HCT116 (cell line): Measurements from ENCODE around the gene SUN3. TPM values are rescaled to one million over a fixed set of nuclear protein-coding genes. Genes with fewer than 3 reads are reported as not detected.

ENCODE experiments used
- ATAC-seq: fragments of 200-7000 bp; cut with Tn5 transposase; 2 replicates; pipeline ENCODE4 v1.9.1; 2020; ENCODE audit warnings: mild to moderate bottlenecking, moderate library complexity
- BruUV-seq: library from RNA; stranded (reverse); fragments of 400-500 nt; replicated peaks from 2 replicates; lab custom pipeline; 2021; lab: Mats Ljungman, UMichigan
- CTCF ChIA-PET: fragments of 300-600 bp; sonication (Branson Sonifier 250); formaldehyde crosslinking; loops from one replicate; lab custom pipeline; 2021; ENCODE audit warnings: antibody characterized with exemption; lab: Charles Lee
- POLR2A ChIA-PET: fragments of 300-600, 350-600 bp; sonication (Branson Sonifier 250); formaldehyde crosslinking; loops from one replicate; lab custom pipeline; 2021; ENCODE audit warnings: antibody characterized with exemption; lab: Charles Lee
- RAD21 ChIA-PET, 2 experiments: fragments of 300-600 bp; sonication (Branson Sonifier 250); formaldehyde crosslinking; loops; one replicate each; lab custom pipeline; 2023; ENCODE audit warnings: low total read pairs in 2 of 2; ENCODE audit not compliant: uncharacterized antibody in 2 of 2, unreplicated experiment in 2 of 2, low non-redundant PET in 1 of 2; lab: Charles Lee
- DNase-seq: peaks from one replicate; pipeline ENCODE4 v3.0.0-alpha.2; 2010; ENCODE audit warnings: low read depth, low spot score
- H2AFZ ChIP-seq: fragments of 200-600 bp; shearing (Covaris generic), sonication (generic); 2 replicates; pipeline ENCODE4 v1.6.1; 2017; ENCODE audit warnings: low read depth, mixed run types, mixed read lengths, antibody characterized with exemption, low read length; ENCODE audit not compliant: poor library complexity, severe bottlenecking
- H3K27ac ChIP-seq: 2 replicates; pipeline ENCODE4 v1.5.1; 2012; ENCODE audit warnings: low read depth, low read length
- H3K27me3 ChIP-seq: fragments of 200-600 bp; sonication (generic); 2 replicates; pipeline ENCODE4 v1.6.1; 2016; ENCODE audit warnings: mixed run types, low read length, mixed read lengths; ENCODE audit not compliant: insufficient read depth
- H3K36me3 ChIP-seq, 2 experiments: fragments of 200-500 bp in 1 of 2; fragments of 200-600 bp in 1 of 2; sonication (Bioruptor generic) in 1 of 2; sonication (generic) in 1 of 2; 2 replicates each; pipeline versions ENCODE4 v1.5.1 to v1.6.1; 2014 to 2016; ENCODE audit warnings: low read length in 2 of 2, inconsistent platforms in 1 of 2, mixed read lengths in 1 of 2, mixed run types in 1 of 2; ENCODE audit not compliant: insufficient read depth in 2 of 2, control insufficient read depth in 1 of 2
- H3K4me1 ChIP-seq, 2 experiments: fragments of 200-600 bp in 1 of 2; sonication (generic) in 1 of 2; 2 replicates each; pipeline versions ENCODE4 v1.5.1 to v1.6.1; 2012 to 2017; ENCODE audit warnings: low read length in 2 of 2, inconsistent platforms in 1 of 2, mild to moderate bottlenecking in 1 of 2, mixed read lengths in 1 of 2, mixed run types in 1 of 2, moderate library complexity in 1 of 2; ENCODE audit not compliant: insufficient read depth in 2 of 2, control insufficient read depth in 1 of 2
- H3K4me2 ChIP-seq: fragments of 200-600 bp; sonication (generic); 2 replicates; pipeline ENCODE4 v1.6.1; 2017; ENCODE audit warnings: mixed run types, low read length, mixed read lengths
- H3K4me3 ChIP-seq, 2 experiments: fragments of 200-600 bp in 1 of 2; sonication (generic) in 1 of 2; replicated peaks in 1 of 2; 2 replicates each; pipeline ENCODE4 v1.5.1; 2011 to 2016; ENCODE audit warnings: low read length in 2 of 2, control low read depth in 1 of 2, low read depth in 1 of 2, mild to moderate bottlenecking in 1 of 2, mixed read lengths in 1 of 2, mixed run types in 1 of 2
- H3K79me2 ChIP-seq: fragments of 200-600 bp; sonication (generic); 2 replicates; pipeline ENCODE4 v1.6.1; 2017; ENCODE audit warnings: mild to moderate bottlenecking, mixed run types, low read length, moderate library complexity, mixed read lengths; ENCODE audit not compliant: insufficient read depth
- H3K9ac ChIP-seq: fragments of 200-600 bp; sonication (generic); 2 replicates; pipeline ENCODE4 v1.6.1; 2016; ENCODE audit warnings: low read length, mixed read lengths
- H3K9me2 ChIP-seq: fragments of 200-600 bp; sonication (generic), shearing (Covaris generic); 2 replicates; pipeline ENCODE4 v1.6.1; 2017; ENCODE audit warnings: mixed run types, mild to moderate bottlenecking, moderate library complexity; ENCODE audit not compliant: insufficient read depth
- H3K9me3 ChIP-seq, 2 experiments: fragments of 200-500 bp in 1 of 2; fragments of 200-600 bp in 1 of 2; sonication (Bioruptor generic) in 1 of 2; sonication (generic) in 1 of 2; 2 replicates each; pipeline ENCODE4 v1.6.1; 2014 to 2017; ENCODE audit warnings: low read length in 2 of 2, mixed read lengths in 2 of 2, inconsistent platforms in 1 of 2, low read depth in 1 of 2, mild to moderate bottlenecking in 1 of 2, mixed run types in 1 of 2, moderate library complexity in 1 of 2; ENCODE audit not compliant: control insufficient read depth in 1 of 2, insufficient read depth in 1 of 2
- H4K20me1 ChIP-seq: fragments of 200-600 bp; sonication (generic), shearing (Covaris generic); 2 replicates; pipeline ENCODE4 v1.6.1; 2017; ENCODE audit warnings: mixed run types, mild to moderate bottlenecking, moderate library complexity; ENCODE audit not compliant: insufficient read depth
- CBX3 ChIP-seq: IDR thresholded peaks from 2 replicates; pipeline ENCODE4 v1.6.1; 2012; ENCODE audit warnings: low read depth
- CTCF ChIP-seq, 3 experiments: fragments of 200-600 bp in 1 of 3; sonication (generic) in 1 of 3; IDR thresholded peaks in 2 of 3; conservative IDR thresholded peaks in 1 of 3; 2 replicates each; pipeline ENCODE4 v1.5.1; 2012 to 2017; ENCODE audit warnings: low read depth in 2 of 3, low read length in 2 of 3, antibody characterized with exemption in 1 of 3, borderline replicate concordance in 1 of 3, control low read depth in 1 of 3, mild to moderate bottlenecking in 1 of 3, mixed read lengths in 1 of 3, mixed run types in 1 of 3, moderate library complexity in 1 of 3; ENCODE audit not compliant: insufficient read depth in 1 of 3
- ELF1 ChIP-seq: IDR thresholded peaks from 2 replicates; pipeline ENCODE4 v1.6.1; 2012; ENCODE audit warnings: low read depth, borderline replicate concordance
- EZH2 ChIP-seq: fragments of 200-600 bp; sonication (generic); IDR thresholded peaks from 2 replicates; pipeline ENCODE4 v1.6.1; 2017; ENCODE audit warnings: antibody characterized with exemption, mixed run types
- EZH2phosphoT487 ChIP-seq: fragments of 200-600 bp; IDR thresholded peaks from 2 replicates; pipeline ENCODE4 v1.6.1; 2018; ENCODE audit warnings: antibody characterized with exemption, borderline replicate concordance
- FOSL1 ChIP-seq: IDR thresholded peaks from 2 replicates; pipeline ENCODE4 v1.6.1; 2012; ENCODE audit warnings: low read depth
- JUND ChIP-seq: IDR thresholded peaks from 2 replicates; pipeline ENCODE4 v1.6.1; 2012
- MAX ChIP-seq: IDR thresholded peaks from 2 replicates; pipeline ENCODE4 v1.6.1; 2012
- POLR2AphosphoS5 ChIP-seq: IDR thresholded peaks from 2 replicates; pipeline ENCODE4 v1.6.1; 2011; ENCODE audit warnings: mild to moderate bottlenecking, low read depth, low read length, moderate library complexity
- RAD21 ChIP-seq: IDR thresholded peaks from 2 replicates; pipeline ENCODE4 v1.6.1; 2012; ENCODE audit warnings: low read depth, mild to moderate bottlenecking
- REST ChIP-seq: IDR thresholded peaks from 2 replicates; pipeline ENCODE4 v1.6.1; 2012; ENCODE audit warnings: low read depth
- SP1 ChIP-seq: IDR thresholded peaks from 2 replicates; pipeline ENCODE4 v1.6.1; 2012; ENCODE audit warnings: low read depth
- YY1 ChIP-seq: IDR thresholded peaks from 2 replicates; pipeline ENCODE4 v1.6.1; 2011; ENCODE audit warnings: low read length, low read depth, moderate library complexity, mild to moderate bottlenecking; ENCODE audit not compliant: insufficient replicate concordance; ENCODE audit errors: extremely low read depth
- ZBTB33 ChIP-seq: IDR thresholded peaks from 2 replicates; pipeline ENCODE4 v1.6.1; 2011; ENCODE audit warnings: mild to moderate bottlenecking, low read length, moderate library complexity; ENCODE audit not compliant: insufficient replicate concordance; ENCODE audit errors: extremely low read depth
- ZNF274 ChIP-seq: fragments of 200-500 bp; sonication (Bioruptor generic); IDR thresholded peaks from 2 replicates; pipeline ENCODE4 v1.6.1; 2014; ENCODE audit warnings: mild to moderate bottlenecking, low read depth, low read length, inconsistent platforms
- intact Hi-C: fragments of 100-400 bp; cut with micrococcal nuclease; formaldehyde crosslinking; loops from 2 replicates; pipeline ENCODE4 v1.10.0; 2022
- total RNA-seq: library from RNA; stranded (reverse); gene quantifications from one replicate; pipeline ENCODE4 v1.2.1, GENCODE V29; 2021; ENCODE audit not compliant: unreplicated experiment

Gene SUN3
- total RNA-seq, 1 experiment from 2014 or later: 4.5 TPM

GRCh38 chr7:47973739-47974138, 55.2 kb downstream of the SUN3 start:
- Histone ChIP-seq H3K79me2 (peaks cover 11% of the 10 kb centered on the region), H3K4me3 (no peak overlapping the region), H3K27me3 (no peaks in the 10 kb centered on the region), H3K9me2 (no peaks in the 10 kb centered on the region), H3K27ac (no peak overlapping the region), H4K20me1 (no peaks in the 10 kb centered on the region), H3K4me2 (no peak overlapping the region), H3K4me1 (peaks cover 9 to 10% of the 10 kb centered on the region in 2 experiments; a peak in 3 of 4 replicates), H3K36me3 (peaks cover 38 to 39% of the 10 kb centered on the region in 2 experiments), H3K9me3 (no peaks in the 10 kb centered on the region), H3K9ac (no peak overlapping the region), H2AFZ (no peak overlapping the region)
- no peak for TF ChIP-seq FOSL1
- TF ChIP-seq RAD21: no peak
- no peak for TF ChIP-seq YY1
- no peak for TF ChIP-seq ZNF274
- TF ChIP-seq JUND: no peak
- no peak for TF ChIP-seq CBX3
- TF ChIP-seq ZBTB33: no peak
- no peak for TF ChIP-seq POLR2AphosphoS5
- no peak for TF ChIP-seq EZH2phosphoT487
- TF ChIP-seq CTCF (IDR thresholded peaks at IDR 0.05 in 2 of 3, conservative IDR thresholded peaks at IDR 0.05 in 1 of 3; ENCODE audit: borderline replicate concordance in 1 of 3, insufficient read depth in 1 of 3, low read depth in 2 of 3, low read length in 2 of 3): no peak
- TF ChIP-seq ELF1: no peak
- TF ChIP-seq EZH2: no peak
- TF ChIP-seq SP1: no peak
- no peak for TF ChIP-seq REST
- TF ChIP-seq MAX: no peak
- ATAC-seq (no peak), DNase-seq (no peak)
- intact Hi-C loops: no loop called here
- ChIA-PET RAD21 (no interaction called here), CTCF (no interaction called here), POLR2A (no interaction called here)
- BruUV-seq: no TSS peak
